ENCODE results near the gene TSC2.

- TF ChIP-seq CTCF (IDR thresholded peaks at IDR 0.05) = no peak
- TF ChIP-seq POLR2A (IDR thresholded peaks at IDR 0.05) = no peak
Measured at GRCh38 chr16:2007081-2007836, 40.5 kb upstream of the TSC2 start.
